Astrocyte of the cerebellum (primary cell): ENCODE data around the gene ELOVL7.

Experiments
- DNase-seq: peaks from one replicate; pipeline ENCODE4 v3.0.0-alpha.2; 2011; ENCODE audit warnings: low read depth
- H3K4me3 ChIP-seq: 2 replicates; pipeline ENCODE4 v1.5.1; 2011; ENCODE audit warnings: mild to moderate bottlenecking, low read depth, low read length, moderate library complexity
- CTCF ChIP-seq: IDR thresholded peaks from 2 replicates; pipeline ENCODE4 v1.5.1; 2012; ENCODE audit warnings: low read length, low read depth, moderate library complexity, mild to moderate bottlenecking; ENCODE audit errors: missing control alignments
- in situ Hi-C: cut with HindIII; loops from 2 replicates; pipeline ENCODE4 v1.10.0; 2017; ENCODE audit warnings: low sequenced_read_pairs

The ELOVL7 gene

GRCh38 chr5:60843936-60844905 lies at the start of gene ELOVL7:
ELOVL7 (minus strand) TSS chr5:60844269; CDS start chr5:60787397, 56,872 bp downstream.
- in situ Hi-C loops, result no loop called here
- peak within 1 kb of the TSS; percentile 71 for H3K4me3 ChIP-seq
- DNase-seq, result no peak
- TF ChIP-seq CTCF, result peak; percentile 16

- in situ Hi-C loops, result no loop called here
- DNase-seq, result no peak
- no peak overlapping the region for H3K4me3 ChIP-seq
- TF ChIP-seq CTCF, result no peak
Measured at GRCh38 chr5:60893521-60893920, 49.5 kb upstream of the ELOVL7 start.

GRCh38 chr5:60891667-60892066 lies 47.6 kb upstream of the ELOVL7 start:
- TF ChIP-seq CTCF, result no peak
- no peak for DNase-seq
- in situ Hi-C loops, result no loop called here

GRCh38 chr5:60888359-60889061 lies 44.4 kb upstream of the ELOVL7 start:
- DNase-seq, result no peak
- no peak for TF ChIP-seq CTCF
- no peak overlapping the region for H3K4me3 ChIP-seq
- in situ Hi-C loops, result no loop called here

More at GRCh38 chr5:60891667-60892066, 47.6 kb upstream of the ELOVL7 start:
- no peak overlapping the region for H3K4me3 ChIP-seq

GRCh38 chr5:60887746-60888145 lies 43.7 kb upstream of the ELOVL7 start:
- no peak overlapping the region for H3K4me3 ChIP-seq
- TF ChIP-seq CTCF, result no peak
- DNase-seq, result no peak
- in situ Hi-C loops, result no loop called here

- H3K4me3 ChIP-seq, result no peak overlapping the region
- no peak for TF ChIP-seq CTCF
- in situ Hi-C loops, result no loop called here
- no peak for DNase-seq
Measured at GRCh38 chr5:60887096-60887495, 43.0 kb upstream of the ELOVL7 start.
